HG02943 (cell line): ENCODE measurements around the gene BRD9.
"Not testable (repeated sequence)": the region's sequence is repeated elsewhere in the genome, so short reads cannot be mapped to it uniquely, and the experiment has no call there.

Source experiments
- ATAC-seq: cut with Tn5 transposase; IDR thresholded peaks from one replicate; pipeline ENCODE4 v1.9.1; 2021; ENCODE audit warnings: mild to moderate bottlenecking, low read depth, moderate library complexity; ENCODE audit not compliant: unreplicated experiment

The BRD9 gene

GRCh38 chr5:861442-862366 lies 30.9 kb downstream of the BRD9 start:
- no peak for ATAC-seq

DNA sequence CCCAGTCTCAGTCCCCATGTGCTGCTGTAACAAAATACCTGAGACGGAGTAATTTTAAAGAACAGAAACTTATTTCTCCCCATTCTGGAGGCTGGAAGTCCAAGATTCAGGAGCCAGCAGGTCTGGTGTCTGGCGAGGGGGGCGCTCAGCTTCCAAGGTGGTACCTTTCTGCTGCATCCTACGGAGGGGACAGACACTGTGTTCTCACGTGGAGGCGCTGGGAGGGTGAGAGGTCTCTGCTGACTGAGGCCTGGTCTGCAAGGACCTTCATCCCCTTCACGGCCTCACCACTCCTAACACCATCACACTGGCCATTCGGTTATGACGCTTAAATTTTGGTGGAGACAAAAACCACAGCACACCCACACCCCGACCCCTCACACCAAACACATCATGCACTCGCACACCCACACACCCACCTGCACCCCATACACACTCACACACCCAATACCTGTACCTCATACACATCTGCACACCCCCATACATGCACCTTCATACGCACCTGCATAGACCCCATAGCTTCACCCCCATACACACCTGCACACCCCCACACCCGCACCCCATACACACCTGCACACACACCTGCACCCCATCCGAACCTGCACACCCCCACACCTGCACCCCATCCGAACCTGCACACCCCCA lies 32.0 kb downstream of the BRD9 start:
- ATAC-seq, result no peak

DNA sequence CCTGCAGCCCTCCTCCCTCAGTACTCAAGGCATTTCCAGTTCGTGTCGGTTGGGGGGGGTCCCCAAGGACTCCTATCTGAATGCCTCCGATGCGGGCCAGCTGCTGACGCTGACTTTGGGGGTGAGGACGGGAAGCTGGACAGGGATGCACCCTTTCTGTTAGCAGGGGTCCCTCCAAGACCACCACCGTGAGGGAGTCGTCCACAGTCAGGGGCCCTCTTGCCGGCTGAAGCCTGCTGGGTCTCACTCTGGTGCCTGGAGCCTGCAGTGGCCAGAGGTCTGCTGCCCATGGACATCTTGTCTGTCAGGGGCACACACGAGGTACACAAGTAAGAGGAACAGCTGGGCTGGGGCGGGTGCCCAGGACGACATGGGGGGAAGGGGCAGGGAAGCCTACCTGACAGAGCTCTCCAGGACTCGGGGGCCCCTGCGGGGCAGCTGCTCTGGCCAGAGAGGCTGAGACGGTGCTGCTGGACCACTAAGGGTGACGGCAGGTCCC lies 32.8 kb downstream of the BRD9 start:
- no peak for ATAC-seq

- no peak for ATAC-seq
These were observed 33.2 kb downstream of the BRD9 start for GRCh38 chr5:859391-859790.

- no peak for ATAC-seq
These were observed 33.9 kb downstream of the BRD9 start for GRCh38 chr5:858726-859125.

DNA sequence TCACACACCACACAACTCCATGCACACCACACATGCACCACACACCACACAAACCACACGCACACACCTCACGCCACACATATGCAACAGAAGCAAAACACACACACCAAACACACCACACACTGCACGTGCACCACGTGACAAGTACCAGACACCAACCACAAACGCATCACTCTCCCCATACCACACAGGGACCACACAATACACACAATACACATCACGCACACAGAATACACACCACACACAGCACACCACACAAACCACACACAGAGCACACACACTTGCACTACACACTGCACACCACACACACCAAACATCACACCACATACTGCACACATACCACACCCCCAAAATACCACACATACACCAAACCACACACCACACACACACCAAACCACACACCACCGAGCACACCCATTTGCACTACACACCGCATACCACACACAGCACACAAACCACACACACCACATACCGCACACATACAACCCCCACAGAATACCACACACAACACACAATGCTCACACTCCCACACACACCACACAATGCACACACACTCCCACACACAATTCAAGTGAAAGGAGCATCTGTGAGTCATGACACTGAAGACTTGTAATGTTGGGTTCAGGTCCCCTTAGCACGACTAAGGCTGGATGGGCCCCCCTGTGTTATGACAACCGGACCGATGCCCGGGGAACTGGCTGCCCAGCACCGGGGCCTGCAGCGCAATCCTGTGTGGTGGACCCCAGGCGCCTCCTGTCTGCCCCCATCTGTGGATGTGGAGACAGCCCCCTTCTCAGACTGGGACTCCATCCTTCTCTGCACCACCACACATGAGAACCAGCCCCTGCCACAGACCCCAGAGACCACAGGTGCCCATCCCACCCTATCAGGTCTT lies 35.8 kb downstream of the BRD9 start:
- ATAC-seq, result no peak

DNA sequence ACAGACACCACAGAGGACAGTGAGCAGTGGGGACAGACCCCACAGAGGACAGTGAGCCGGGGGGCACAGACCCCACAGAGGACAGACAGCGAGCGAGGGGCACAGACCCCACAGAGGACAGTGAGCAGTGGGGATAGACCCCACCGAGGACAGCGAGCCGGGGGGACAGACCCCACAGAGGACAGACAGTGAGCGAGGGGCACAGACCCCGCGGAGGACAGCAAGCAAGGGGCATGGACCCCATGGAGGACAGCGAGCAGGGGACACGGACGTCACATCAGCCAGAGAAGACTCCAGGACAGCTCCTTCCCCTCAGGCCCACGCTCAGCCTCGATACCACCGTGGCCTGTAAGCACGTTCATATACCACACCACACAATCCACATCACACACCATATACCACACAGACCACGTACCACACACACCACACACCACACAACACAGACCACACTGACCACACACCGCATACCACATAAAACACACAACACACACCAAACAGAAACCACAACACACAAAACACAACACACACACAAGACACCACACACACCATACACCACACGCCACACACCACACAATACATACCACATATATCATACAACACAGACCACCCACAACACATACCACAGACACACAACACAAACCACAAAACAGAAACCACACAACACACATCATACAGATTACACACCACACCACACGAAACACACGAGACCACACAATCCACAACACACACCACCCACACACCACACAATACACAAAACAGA lies 36.6 kb downstream of the BRD9 start:
- no peak for ATAC-seq

GRCh38 chr5:854966-855743 lies 37.4 kb downstream of the BRD9 start:
- ATAC-seq, result no peak

- ATAC-seq, result no peak
These were observed 38.4 kb downstream of the BRD9 start for GRCh38 chr5:854217-854616.

GRCh38 chr5:853416-854090 lies 39.0 kb downstream of the BRD9 start:
- not testable (repeated sequence) for ATAC-seq

GRCh38 chr5:852431-853401 lies 39.9 kb downstream of the BRD9 start:
- no peak for ATAC-seq

DNA sequence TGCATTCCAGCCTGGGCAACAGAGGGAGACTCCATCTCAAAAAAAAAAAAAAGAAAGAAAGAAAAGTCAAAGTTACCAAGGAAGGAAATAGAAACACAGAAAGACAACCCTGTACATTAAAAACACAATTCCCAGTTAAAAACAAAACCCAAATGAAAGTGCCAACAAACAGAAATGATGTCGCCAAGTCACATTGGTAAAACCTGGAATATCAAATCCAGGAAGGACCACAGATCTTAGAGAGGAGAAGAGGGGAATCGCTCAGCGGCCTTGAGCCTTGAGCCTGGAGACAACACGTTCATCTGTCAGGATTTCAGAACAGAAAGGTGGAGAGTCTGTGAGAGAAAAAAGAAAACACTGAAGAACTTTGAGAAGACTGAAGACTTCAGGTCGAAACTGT lies 40.6 kb downstream of the BRD9 start:
- ATAC-seq, result no peak

GRCh38 chr5:851553-851952 lies 41.0 kb downstream of the BRD9 start:
- no peak for ATAC-seq

GRCh38 chr5:851076-851475 lies 41.5 kb downstream of the BRD9 start:
- ATAC-seq, result no peak

DNA sequence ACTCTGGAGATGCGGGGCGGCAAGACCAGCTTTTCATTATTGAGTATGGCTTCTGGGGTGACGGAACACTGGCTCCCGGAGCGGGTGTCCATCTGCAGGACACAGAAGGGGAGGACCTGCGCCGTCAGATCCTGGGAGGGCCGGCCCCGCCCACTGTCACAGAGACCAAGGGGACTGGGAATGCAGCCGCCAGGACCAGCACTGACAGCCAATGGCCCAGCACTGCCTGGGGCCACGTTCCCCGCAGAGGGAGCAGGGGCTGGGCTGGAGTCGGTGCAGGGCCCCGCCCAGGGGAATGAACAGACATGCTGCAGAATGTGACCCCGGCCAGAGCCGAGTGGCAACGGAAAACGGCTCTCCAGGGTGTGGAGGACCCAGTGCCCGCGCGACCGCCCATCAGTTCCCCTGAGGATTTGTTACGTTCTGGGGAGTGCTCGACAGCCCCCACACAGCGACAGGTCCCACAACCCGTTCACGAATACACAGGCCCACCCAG lies 42.0 kb downstream of the BRD9 start, which contains the start of gene ZDHHC11:
TSS of gene ZDHHC11 (minus strand) at position 476 of the 496 bp plus-strand sequence. CDS start at position 92, 384 bp downstream.
- ATAC-seq, result no peak

DNA sequence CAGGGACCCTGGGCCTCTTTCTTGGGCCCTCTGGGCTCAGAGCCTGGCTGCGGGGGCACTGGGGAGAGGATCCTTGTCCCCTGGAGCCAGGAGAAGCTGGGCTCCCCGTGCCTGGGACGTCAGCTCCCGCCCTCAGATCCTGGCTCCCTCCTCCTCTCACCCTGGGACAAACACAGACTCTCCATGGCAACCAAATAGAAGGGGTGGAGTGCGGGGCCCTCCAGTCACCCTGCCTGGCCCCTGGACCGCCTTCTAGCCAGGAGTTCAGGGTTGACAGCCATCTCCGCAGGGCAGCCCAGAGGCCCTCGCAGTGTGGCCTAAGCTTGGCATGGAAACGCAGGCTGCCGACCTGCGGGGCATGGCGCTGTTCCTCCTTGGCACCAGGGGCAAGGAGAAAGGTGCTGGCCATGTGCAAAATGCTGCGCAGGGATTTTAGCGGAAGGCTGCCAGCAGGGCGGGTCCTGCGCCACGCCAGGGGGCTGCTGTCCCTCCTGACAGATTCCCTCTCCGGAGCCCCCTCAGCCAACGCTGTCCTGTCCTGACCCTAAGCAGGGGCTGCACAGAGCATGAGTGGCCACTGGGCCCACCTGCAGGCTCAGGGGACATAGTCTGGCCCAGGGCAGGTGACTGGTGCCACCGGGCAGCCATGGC lies 42.8 kb downstream of the BRD9 start:
- ATAC-seq, result no peak

- no peak for ATAC-seq
These were observed 43.9 kb downstream of the BRD9 start for GRCh38 chr5:848671-849111.
